Endothelial cell of umbilical vein (primary cell): ENCODE measurements around the gene GCLC. TPM values are rescaled to one million over a fixed set of nuclear protein-coding genes. Genes with fewer than 3 reads are reported as not detected.

ENCODE experiments used
- BruUV-seq: library from RNA; stranded (reverse); fragments of 400-500 nt; replicated peaks from 2 replicates; lab custom pipeline; 2021; lab: Mats Ljungman, UMichigan
- CTCF ChIA-PET: fragments of 300-600, 350-600 bp; sonication (Branson Sonifier 250); formaldehyde crosslinking; loops from one replicate; lab custom pipeline; 2021; ENCODE audit warnings: antibody characterized with exemption, inconsistent platforms; lab: Charles Lee
- POLR2A ChIA-PET: fragments of 300-600, 350-600 bp; sonication (Branson Sonifier 250); formaldehyde crosslinking; loops from one replicate; lab custom pipeline; 2021; ENCODE audit warnings: antibody characterized with exemption, inconsistent platforms; lab: Charles Lee
- DNase-seq: peaks from one replicate; pipeline ENCODE4 v3.0.0-alpha.2; 2011; ENCODE audit warnings: low read depth, low spot score
- FAIRE-seq: peaks from 2 replicates; lab custom pipeline; 2011; peaks lifted over from hg19 to GRCh38; lab: Jason Lieb, UNC
- H2AFZ ChIP-seq: 2 replicates; pipeline ENCODE4 v1.6.0; 2012; ENCODE audit warnings: low read depth, low read length, control low read depth, inconsistent platforms
- H3K27ac ChIP-seq: 2 replicates; pipeline ENCODE4 v1.5.1; 2011; ENCODE audit warnings: low read depth, mild to moderate bottlenecking, control low read depth, low read length, moderate library complexity; ENCODE audit not compliant: insufficient read depth
- H3K27me3 ChIP-seq, 2 experiments: 2 replicates each; pipeline versions ENCODE4 v1.6.0 to v1.6.1; 2011; ENCODE audit warnings: low read length in 2 of 2, mixed read lengths in 1 of 2; ENCODE audit not compliant: control insufficient read depth in 2 of 2, insufficient read depth in 2 of 2
- H3K36me3 ChIP-seq, 2 experiments: 2 replicates in 1 of 2; 3 replicates in 1 of 2; pipeline ENCODE4 v1.5.1; 2011; ENCODE audit warnings: low read length in 2 of 2, mild to moderate bottlenecking in 1 of 2, moderate library complexity in 1 of 2; ENCODE audit not compliant: control insufficient read depth in 2 of 2, insufficient read depth in 2 of 2; ENCODE audit errors: extremely low read depth in 1 of 2
- H3K4me1 ChIP-seq: 3 replicates; pipeline ENCODE4 v1.5.1; 2011; ENCODE audit warnings: mild to moderate bottlenecking, low read length; ENCODE audit not compliant: control insufficient read depth, insufficient read depth; ENCODE audit errors: extremely low read depth
- H3K4me2 ChIP-seq: 2 replicates; pipeline ENCODE4 v1.6.1; 2011; ENCODE audit warnings: low read length, control low read depth, mixed read lengths; ENCODE audit not compliant: insufficient read depth
- H3K4me3 ChIP-seq, 3 experiments: fragments of 200-600 bp in 1 of 3; sonication (generic), shearing (Covaris generic) in 1 of 3; replicated peaks in 1 of 3; 2 replicates each; pipeline ENCODE4 v1.5.1; 2011 to 2016; ENCODE audit warnings: control low read depth in 3 of 3, low read length in 3 of 3, mild to moderate bottlenecking in 2 of 3, inconsistent platforms in 1 of 3, low read depth in 1 of 3, moderate library complexity in 1 of 3; ENCODE audit not compliant: insufficient read depth in 1 of 3
- H3K79me2 ChIP-seq: 2 replicates; pipeline ENCODE4 v1.6.0; 2012; ENCODE audit warnings: low read length, inconsistent platforms; ENCODE audit not compliant: control insufficient read depth, insufficient read depth
- H3K9ac ChIP-seq: replicated peaks from 2 replicates; pipeline ENCODE3; 2011; ENCODE audit warnings: low read length, control low read depth; ENCODE audit not compliant: insufficient read depth; ENCODE audit errors: extremely low read depth
- H3K9me1 ChIP-seq: replicated peaks from 3 replicates; pipeline ENCODE4 v1.6.0; 2011; ENCODE audit warnings: mild to moderate bottlenecking, low read length; ENCODE audit not compliant: control insufficient read depth, insufficient read depth; ENCODE audit errors: extremely low read depth
- H3K9me3 ChIP-seq: replicated peaks from 2 replicates; pipeline ENCODE4 v1.5.1; 2012; ENCODE audit warnings: low read length, inconsistent platforms; ENCODE audit not compliant: control insufficient read depth, insufficient read depth
- H4K20me1 ChIP-seq: replicated peaks from 2 replicates; pipeline ENCODE3; 2011; ENCODE audit warnings: mild to moderate bottlenecking, low read length; ENCODE audit not compliant: control insufficient read depth, insufficient read depth; ENCODE audit errors: extremely low read depth
- EZH2 ChIP-seq: IDR thresholded peaks from 2 replicates; pipeline ENCODE4 v1.6.1; 2012; ENCODE audit warnings: borderline replicate concordance, low read depth, mild to moderate bottlenecking, moderate library complexity, low read length, inconsistent platforms; ENCODE audit not compliant: severe bottlenecking
- FOS ChIP-seq: IDR thresholded peaks from 2 replicates; pipeline ENCODE4 v1.6.1; 2011; ENCODE audit warnings: mild to moderate bottlenecking, low read length, moderate library complexity, borderline replicate concordance; ENCODE audit not compliant: insufficient read depth
- GATA2 ChIP-seq: IDR thresholded peaks from 2 replicates; pipeline ENCODE4 v1.7.0; 2011; ENCODE audit warnings: low read depth, mild to moderate bottlenecking, moderate library complexity, mixed read lengths, low read length; ENCODE audit not compliant: insufficient read length, insufficient read depth
- JUN ChIP-seq: IDR thresholded peaks from 2 replicates; pipeline ENCODE4 v1.6.1; 2011; ENCODE audit warnings: borderline replicate concordance, low read depth; ENCODE audit not compliant: insufficient read length, insufficient read depth
- MAX ChIP-seq: IDR thresholded peaks from 2 replicates; pipeline ENCODE4 v1.6.1; 2011; ENCODE audit not compliant: insufficient read depth, insufficient read length
- MYC ChIP-seq: IDR thresholded peaks from one replicate; pipeline ENCODE4 v1.6.1; 2011; ENCODE audit warnings: mild to moderate bottlenecking, low read depth, low read length
- POLR2A ChIP-seq: IDR thresholded peaks from 2 replicates; pipeline ENCODE4 v1.6.1; 2012; ENCODE audit warnings: low read depth, mild to moderate bottlenecking, control low read depth, low read length
- POLR2AphosphoS5 ChIP-seq: IDR thresholded peaks from 2 replicates; pipeline ENCODE4 v1.6.1; 2012; ENCODE audit warnings: low read depth, mild to moderate bottlenecking, control low read depth, low read length, moderate library complexity; ENCODE audit not compliant: insufficient read depth
- dilution Hi-C: fragments of 300-500 bp; cut with MboI; formaldehyde crosslinking; loops from one replicate; pipeline ENCODE4 v1.15.0; 2019; ENCODE audit warnings: low sequenced_read_pairs; ENCODE audit not compliant: extremely low pct_ligation_motif_present
- intact Hi-C: fragments of 100-400 bp; cut with micrococcal nuclease; formaldehyde crosslinking; loops from one replicate; pipeline ENCODE4 v1.10.0; 2022
- polyA plus RNA-seq, 4 experiments: library from polyadenylated mRNA; depleted of rRNA in 3 of 4; stranded (reverse) in 3 of 4; unstranded in 1 of 4; fragments of >200 nt; gene quantifications; 2 replicates each; pipeline versions ENCODE4 v1.2.1 to v1.2.3, GENCODE V29; 2011 to 2012; ENCODE audit warnings: missing spikeins in 1 of 4
- total RNA-seq: library from RNA; stranded (reverse); gene quantifications from 2 replicates; pipeline ENCODE4 v1.2.3, GENCODE V29; 2021
- TF ChIP-seq, protein P1 (sequence below), 2 donors: IDR thresholded peaks; 1 replicate in 1 of 2; 2 replicates in 1 of 2; pipeline ENCODE4 v1.5.1; 2011; ENCODE audit warnings: low read length in 2 of 2, mild to moderate bottlenecking in 2 of 2, moderate library complexity in 2 of 2, control low read depth in 1 of 2, inconsistent platforms in 1 of 2, low read depth in 1 of 2; ENCODE audit not compliant: insufficient read depth in 1 of 2; ENCODE audit errors: extremely low read depth in 1 of 2

The GCLC gene
- total and polyA plus RNA-seq, 2 donors (not counting 3 experiments of a cell fraction or from before 2014, with no cell fraction given): 7.3 to 22.8 TPM

DNA sequence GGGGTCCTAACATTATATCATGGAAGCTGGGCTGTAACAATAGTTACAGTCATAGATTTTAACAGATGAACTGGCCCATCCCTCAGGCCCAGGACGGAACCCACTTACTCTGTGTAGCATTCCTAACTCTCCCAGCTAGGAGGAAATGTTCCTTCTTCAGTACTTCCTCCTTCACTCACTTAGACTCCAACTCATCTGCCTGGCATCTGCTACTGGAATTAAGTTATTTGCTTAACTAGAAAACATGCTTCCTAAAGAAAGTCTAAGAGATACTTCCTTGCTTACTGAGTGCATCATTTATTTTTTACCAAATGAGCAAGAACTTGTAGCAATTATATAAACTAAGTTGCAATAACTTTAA lies 20.5 kb downstream of the GCLC start:
- Histone ChIP-seq H3K79me2 (peaks cover 3% of the 10 kb centered on the region), H3K27me3 (no peaks in the 10 kb centered on the region), H3K9me1 (no peaks in the 10 kb centered on the region), H3K9ac (no peak overlapping the region), H4K20me1 (no peaks in the 10 kb centered on the region), H3K9me3 (no peaks in the 10 kb centered on the region), H2AFZ (no peak overlapping the region), H3K36me3 (peaks cover 1 to 3% of the 10 kb centered on the region in 2 experiments), H3K4me2 (peak overlapping the region; percentile 55), H3K27ac (no peak overlapping the region), H3K4me3 (no peak overlapping the region), H3K4me1 (peaks cover 13% of the 10 kb centered on the region)
- BruUV-seq: no TSS peak
- peak; percentile 43 for DNase-seq
- dilution Hi-C loops (no loop called here), intact Hi-C loops (no loop called here)
- ChIA-PET CTCF (interaction anchor here (0.8 to 1.3 kb wide), 6 partner anchors 11 to 194 kb away, joined by 3 to 6 read pairs (median 3); partner anchors contain the start of gene GCLC), POLR2A (no interaction called here)
- FAIRE-seq: peak; percentile 21
- TF ChIP-seq FOS: peak; percentile 30
- no peak for TF ChIP-seq POLR2A

DNA sequence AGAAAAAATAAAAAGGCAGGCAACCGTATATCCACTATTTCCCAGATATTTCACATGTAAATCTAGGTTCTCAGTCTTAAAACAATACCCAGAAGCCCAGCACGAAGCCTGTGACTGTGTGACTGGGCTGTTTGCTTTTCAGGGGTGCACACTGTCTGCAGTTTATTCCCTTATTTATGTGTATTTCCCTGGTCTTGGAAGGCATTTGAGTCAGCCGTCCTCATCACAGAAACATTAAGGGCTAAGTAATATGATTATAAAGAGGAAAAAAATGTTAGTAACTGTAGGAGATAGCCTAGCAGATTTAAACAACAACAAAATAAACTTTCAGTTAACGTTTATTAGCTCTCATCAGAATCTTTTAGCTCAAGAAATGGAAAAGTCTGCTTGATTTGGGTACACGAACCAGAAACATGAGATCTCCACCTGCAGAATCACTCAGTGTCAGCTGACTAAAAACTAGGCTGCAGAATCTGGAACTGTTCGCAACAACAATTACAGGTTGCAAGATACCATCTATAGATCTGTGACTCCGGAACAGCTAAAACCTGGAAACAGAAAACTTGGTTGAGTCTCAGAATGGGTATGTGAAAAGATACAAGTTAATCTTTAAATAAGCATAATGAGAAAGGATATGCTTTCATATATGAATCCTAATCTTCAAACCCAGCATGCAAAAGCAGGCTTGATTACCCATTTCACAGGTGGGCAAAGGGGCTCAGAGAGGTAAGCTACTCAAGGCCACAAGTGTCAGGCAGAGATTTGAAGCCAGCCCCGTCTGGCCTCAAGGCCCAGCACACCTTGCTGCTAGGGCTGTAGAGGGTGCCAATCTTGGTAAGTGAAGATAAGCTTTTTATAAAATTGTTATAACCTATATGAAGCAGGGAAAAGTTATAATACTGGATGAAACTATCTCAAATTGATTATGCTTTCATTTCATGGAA lies 21.1 kb downstream of the GCLC start:
- H3K4me1 ChIP-seq: peaks cover 13% of the 10 kb centered on the region
- DNase-seq (no peak), FAIRE-seq (no peak)
- peaks cover 3% of the 10 kb centered on the region for H3K79me2 ChIP-seq
- ChIA-PET POLR2A (no interaction called here), CTCF (interaction anchor here (0.5 to 1.3 kb wide), 7 partner anchors 16 to 433 kb away, joined by 3 to 6 read pairs (median 3); partner anchors contain the start of gene GCLC)
- peaks cover 3% of the 10 kb centered on the region in 2 experiments for H3K36me3 ChIP-seq
- no peak overlapping the region for H2AFZ ChIP-seq
- peak overlapping the region; percentile 55 for H3K4me2 ChIP-seq
- TF ChIP-seq POLR2AphosphoS5: no peak
- TF ChIP-seq EZH2: no peak
- TF ChIP-seq, protein P1, sequence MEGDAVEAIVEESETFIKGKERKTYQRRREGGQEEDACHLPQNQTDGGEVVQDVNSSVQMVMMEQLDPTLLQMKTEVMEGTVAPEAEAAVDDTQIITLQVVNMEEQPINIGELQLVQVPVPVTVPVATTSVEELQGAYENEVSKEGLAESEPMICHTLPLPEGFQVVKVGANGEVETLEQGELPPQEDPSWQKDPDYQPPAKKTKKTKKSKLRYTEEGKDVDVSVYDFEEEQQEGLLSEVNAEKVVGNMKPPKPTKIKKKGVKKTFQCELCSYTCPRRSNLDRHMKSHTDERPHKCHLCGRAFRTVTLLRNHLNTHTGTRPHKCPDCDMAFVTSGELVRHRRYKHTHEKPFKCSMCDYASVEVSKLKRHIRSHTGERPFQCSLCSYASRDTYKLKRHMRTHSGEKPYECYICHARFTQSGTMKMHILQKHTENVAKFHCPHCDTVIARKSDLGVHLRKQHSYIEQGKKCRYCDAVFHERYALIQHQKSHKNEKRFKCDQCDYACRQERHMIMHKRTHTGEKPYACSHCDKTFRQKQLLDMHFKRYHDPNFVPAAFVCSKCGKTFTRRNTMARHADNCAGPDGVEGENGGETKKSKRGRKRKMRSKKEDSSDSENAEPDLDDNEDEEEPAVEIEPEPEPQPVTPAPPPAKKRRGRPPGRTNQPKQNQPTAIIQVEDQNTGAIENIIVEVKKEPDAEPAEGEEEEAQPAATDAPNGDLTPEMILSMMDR (IDR thresholded peaks at IDR 0.05; ENCODE audit: extremely low read depth in 1 of 2, insufficient read depth in 1 of 2, low read depth in 1 of 2, low read length in 2 of 2): no peak
- TF ChIP-seq MAX: no peak
- TF ChIP-seq FOS: no peak
- TF ChIP-seq MYC: no peak
- TF ChIP-seq GATA2: no peak
- TF ChIP-seq JUN: no peak
- no peak for TF ChIP-seq POLR2A
- intact Hi-C loops: no loop called here
- H3K9me3 ChIP-seq: no peaks in the 10 kb centered on the region
- no peak overlapping the region for H3K9ac ChIP-seq
- dilution Hi-C loops: no loop called here
- H3K9me1 ChIP-seq: no peaks in the 10 kb centered on the region
- BruUV-seq: no TSS peak
- H3K27me3 ChIP-seq: no peaks in the 10 kb centered on the region
- H3K27ac ChIP-seq: no peak overlapping the region
- no peak overlapping the region for H3K4me3 ChIP-seq
- H4K20me1 ChIP-seq: no peaks in the 10 kb centered on the region
